ENCODE results near the gene ATL1.

DNA sequence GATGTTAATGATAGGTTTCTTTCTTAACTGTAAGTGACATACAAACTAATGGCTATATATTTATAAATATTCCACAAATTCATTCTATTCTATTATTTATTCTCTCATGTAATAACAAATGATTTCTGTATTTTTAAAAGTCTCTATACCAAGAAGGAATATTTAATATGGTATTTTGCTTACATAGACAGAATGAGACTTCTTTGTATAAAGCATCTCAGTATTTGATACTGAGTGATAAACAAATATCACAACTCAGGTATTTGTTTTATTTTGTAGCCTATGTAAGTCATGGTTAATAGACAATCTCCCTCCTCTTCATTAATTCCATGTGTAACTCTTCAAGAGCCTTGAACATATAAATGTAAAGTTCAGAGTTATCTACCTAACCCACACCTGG lies 18.0 kb downstream of the ATL1 start:
- TF ChIP-seq, protein P1, sequence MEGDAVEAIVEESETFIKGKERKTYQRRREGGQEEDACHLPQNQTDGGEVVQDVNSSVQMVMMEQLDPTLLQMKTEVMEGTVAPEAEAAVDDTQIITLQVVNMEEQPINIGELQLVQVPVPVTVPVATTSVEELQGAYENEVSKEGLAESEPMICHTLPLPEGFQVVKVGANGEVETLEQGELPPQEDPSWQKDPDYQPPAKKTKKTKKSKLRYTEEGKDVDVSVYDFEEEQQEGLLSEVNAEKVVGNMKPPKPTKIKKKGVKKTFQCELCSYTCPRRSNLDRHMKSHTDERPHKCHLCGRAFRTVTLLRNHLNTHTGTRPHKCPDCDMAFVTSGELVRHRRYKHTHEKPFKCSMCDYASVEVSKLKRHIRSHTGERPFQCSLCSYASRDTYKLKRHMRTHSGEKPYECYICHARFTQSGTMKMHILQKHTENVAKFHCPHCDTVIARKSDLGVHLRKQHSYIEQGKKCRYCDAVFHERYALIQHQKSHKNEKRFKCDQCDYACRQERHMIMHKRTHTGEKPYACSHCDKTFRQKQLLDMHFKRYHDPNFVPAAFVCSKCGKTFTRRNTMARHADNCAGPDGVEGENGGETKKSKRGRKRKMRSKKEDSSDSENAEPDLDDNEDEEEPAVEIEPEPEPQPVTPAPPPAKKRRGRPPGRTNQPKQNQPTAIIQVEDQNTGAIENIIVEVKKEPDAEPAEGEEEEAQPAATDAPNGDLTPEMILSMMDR (IDR thresholded peaks at IDR 0.05): no peak
- no peak for TF ChIP-seq POLR2AphosphoS5 (IDR thresholded peaks at IDR 0.05; ENCODE audit: low read depth, low read length)
- TF ChIP-seq, protein P2, sequence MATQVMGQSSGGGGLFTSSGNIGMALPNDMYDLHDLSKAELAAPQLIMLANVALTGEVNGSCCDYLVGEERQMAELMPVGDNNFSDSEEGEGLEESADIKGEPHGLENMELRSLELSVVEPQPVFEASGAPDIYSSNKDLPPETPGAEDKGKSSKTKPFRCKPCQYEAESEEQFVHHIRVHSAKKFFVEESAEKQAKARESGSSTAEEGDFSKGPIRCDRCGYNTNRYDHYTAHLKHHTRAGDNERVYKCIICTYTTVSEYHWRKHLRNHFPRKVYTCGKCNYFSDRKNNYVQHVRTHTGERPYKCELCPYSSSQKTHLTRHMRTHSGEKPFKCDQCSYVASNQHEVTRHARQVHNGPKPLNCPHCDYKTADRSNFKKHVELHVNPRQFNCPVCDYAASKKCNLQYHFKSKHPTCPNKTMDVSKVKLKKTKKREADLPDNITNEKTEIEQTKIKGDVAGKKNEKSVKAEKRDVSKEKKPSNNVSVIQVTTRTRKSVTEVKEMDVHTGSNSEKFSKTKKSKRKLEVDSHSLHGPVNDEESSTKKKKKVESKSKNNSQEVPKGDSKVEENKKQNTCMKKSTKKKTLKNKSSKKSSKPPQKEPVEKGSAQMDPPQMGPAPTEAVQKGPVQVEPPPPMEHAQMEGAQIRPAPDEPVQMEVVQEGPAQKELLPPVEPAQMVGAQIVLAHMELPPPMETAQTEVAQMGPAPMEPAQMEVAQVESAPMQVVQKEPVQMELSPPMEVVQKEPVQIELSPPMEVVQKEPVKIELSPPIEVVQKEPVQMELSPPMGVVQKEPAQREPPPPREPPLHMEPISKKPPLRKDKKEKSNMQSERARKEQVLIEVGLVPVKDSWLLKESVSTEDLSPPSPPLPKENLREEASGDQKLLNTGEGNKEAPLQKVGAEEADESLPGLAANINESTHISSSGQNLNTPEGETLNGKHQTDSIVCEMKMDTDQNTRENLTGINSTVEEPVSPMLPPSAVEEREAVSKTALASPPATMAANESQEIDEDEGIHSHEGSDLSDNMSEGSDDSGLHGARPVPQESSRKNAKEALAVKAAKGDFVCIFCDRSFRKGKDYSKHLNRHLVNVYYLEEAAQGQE (IDR thresholded peaks at IDR 0.05; ENCODE audit: insufficient read depth in 1 of 2, low read depth in 2 of 2, low read length in 1 of 2): no peak

Measured in Panc1 (cell line).